Duodenal mucosa (tissue), 2 donors: Measurements from ENCODE around the gene IQSEC2.

Experiments
- H3K27ac ChIP-seq: one replicate; pipeline ENCODE4 v1.7.0; 2013; ENCODE audit warnings: low read depth, low read length
- H3K27me3 ChIP-seq, 2 donors: one replicate each; pipeline ENCODE4 v1.7.0; 2013; ENCODE audit warnings: low read length in 2 of 2, control low read depth in 1 of 2; ENCODE audit not compliant: insufficient read depth in 2 of 2, control insufficient read depth in 1 of 2
- H3K36me3 ChIP-seq, 2 donors: one replicate each; pipeline ENCODE4 v1.7.0; 2013; ENCODE audit warnings: low read length in 2 of 2, control low read depth in 1 of 2; ENCODE audit not compliant: insufficient read depth in 2 of 2, control insufficient read depth in 1 of 2
- H3K4me1 ChIP-seq, 2 donors: one replicate each; pipeline ENCODE4 v1.7.0; 2013; ENCODE audit warnings: low read length in 2 of 2, control low read depth in 1 of 2; ENCODE audit not compliant: insufficient read depth in 2 of 2, control insufficient read depth in 1 of 2
- H3K4me3 ChIP-seq, 2 donors: one replicate each; pipeline ENCODE4 v1.7.0; 2013; ENCODE audit warnings: low read length in 2 of 2, low read depth in 1 of 2
- H3K9ac ChIP-seq, 2 donors: one replicate each; pipeline ENCODE4 v1.7.0; 2013; ENCODE audit warnings: low read length in 2 of 2, low read depth in 1 of 2
- H3K9me3 ChIP-seq, 2 donors: one replicate each; pipeline ENCODE4 v1.7.0; 2013; ENCODE audit warnings: low read length in 2 of 2, control low read depth in 1 of 2; ENCODE audit not compliant: control insufficient read depth in 1 of 2

IQSEC2 gene

DNA sequence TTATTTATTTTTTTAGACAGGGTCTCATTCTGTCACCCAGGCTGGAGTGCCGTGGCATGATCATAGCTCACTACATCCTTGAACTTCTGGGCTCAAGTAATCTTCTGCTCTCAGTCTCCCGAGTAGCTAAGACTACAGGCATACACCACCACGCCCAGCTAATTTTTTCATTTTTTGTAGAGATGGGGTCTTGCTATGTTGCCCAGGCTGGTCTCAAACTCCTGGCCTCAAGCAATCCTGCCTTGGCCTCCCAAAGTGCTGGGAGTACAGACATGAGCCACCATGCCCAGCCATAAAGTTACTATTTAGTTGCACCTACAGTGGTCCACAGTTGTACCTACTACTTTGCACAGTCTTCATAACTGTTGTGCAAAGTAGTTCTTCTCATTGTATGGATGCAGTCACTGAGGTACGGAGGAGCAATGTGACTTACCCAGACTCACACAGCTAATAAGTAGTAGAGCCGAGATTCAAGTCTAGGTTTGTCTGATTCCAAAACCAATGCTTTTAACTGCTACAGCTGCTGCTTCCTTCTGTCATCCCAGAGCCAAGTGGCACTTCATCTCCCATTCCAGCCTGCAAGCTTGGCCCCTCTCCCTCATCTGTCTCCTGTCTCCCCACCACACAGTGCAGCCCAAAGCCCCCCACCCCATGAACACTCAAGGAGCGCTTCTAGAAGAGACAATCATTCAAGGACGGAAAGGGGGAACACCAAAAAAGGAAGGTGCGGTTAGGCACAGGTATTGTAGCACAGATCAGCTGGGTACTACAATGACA lies 24.0 kb upstream of the IQSEC2 start:
- Histone ChIP-seq H3K9ac (no peak overlapping the region), H3K36me3 (no peaks in the 10 kb centered on the region), H3K9me3 (no peaks in the 10 kb centered on the region), H3K27ac (no peak overlapping the region), H3K4me1 (no peaks in the 10 kb centered on the region), H3K4me3 (no peak overlapping the region), H3K27me3 (no peaks in the 10 kb centered on the region)

- Histone ChIP-seq H3K27me3 (no peaks in the 10 kb centered on the region), H3K9ac (no peak overlapping the region), H3K27ac (no peak overlapping the region), H3K9me3 (no peaks in the 10 kb centered on the region), H3K36me3 (no peaks in the 10 kb centered on the region), H3K4me3 (no peak overlapping the region), H3K4me1 (no peaks in the 10 kb centered on the region)
These were observed 21.8 kb upstream of the IQSEC2 start for GRCh38 chrX:53303195-53303594.

DNA sequence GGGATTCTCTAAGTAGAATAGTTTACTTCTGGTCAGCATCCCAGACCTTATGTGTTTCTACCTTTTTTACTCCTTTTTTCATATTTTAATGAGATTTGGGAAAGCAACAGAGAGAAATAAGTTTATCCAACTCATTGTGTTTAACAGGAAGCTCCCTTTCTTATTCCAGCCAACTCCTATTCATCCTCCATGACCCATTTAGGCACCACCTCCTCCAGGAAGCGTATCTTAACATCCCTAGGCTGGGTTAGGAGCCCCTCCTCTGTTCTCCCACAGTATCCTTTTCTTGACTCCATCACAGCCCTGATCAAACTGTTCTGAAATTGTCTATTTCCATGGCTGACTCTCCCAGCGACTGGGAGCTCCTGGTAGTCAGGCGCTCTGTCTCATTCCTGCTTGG lies 18.8 kb upstream of the IQSEC2 start:
- H3K36me3 ChIP-seq: no peaks in the 10 kb centered on the region

GRCh38 chrX:53294024-53294648 lies 12.8 kb upstream of the IQSEC2 start:
- no peak overlapping the region for H3K27ac ChIP-seq
- no peak overlapping the region for H3K4me3 ChIP-seq
- H3K36me3 ChIP-seq: no peaks in the 10 kb centered on the region
- no peaks in the 10 kb centered on the region for H3K4me1 ChIP-seq
- no peak overlapping the region for H3K9ac ChIP-seq
- no peaks in the 10 kb centered on the region for H3K27me3 ChIP-seq
- H3K9me3 ChIP-seq: no peaks in the 10 kb centered on the region

More for the DNA sequence above, 18.8 kb upstream of the IQSEC2 start:
- Histone ChIP-seq H3K9me3 (no peaks in the 10 kb centered on the region), H3K9ac (no peak overlapping the region), H3K4me1 (no peaks in the 10 kb centered on the region), H3K4me3 (no peak overlapping the region), H3K27me3 (no peaks in the 10 kb centered on the region), H3K27ac (no peak overlapping the region)

DNA sequence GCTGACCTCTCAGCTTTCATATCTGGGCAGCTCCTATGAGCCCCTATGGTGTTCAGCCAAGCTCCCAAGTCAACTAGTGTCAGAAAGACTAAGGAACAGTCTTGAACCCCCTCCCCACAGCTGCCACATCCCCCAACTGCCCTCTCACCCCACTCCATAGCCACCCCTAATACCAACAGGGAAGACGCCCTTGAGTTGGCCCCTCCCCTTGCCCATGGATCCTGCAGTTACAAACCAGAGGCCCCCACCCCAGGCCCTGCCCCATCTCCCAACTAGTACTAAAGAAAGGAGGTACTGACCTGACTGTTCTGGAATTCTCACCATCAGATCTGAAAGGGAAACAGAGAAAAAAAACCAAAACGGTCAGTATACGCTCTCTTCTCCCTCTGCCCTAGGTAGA lies 10.2 kb upstream of the IQSEC2 start:
- Histone ChIP-seq H3K4me1 (peaks cover 13 to 17% of the 10 kb centered on the region in 2 donors), H3K27me3 (no peaks in the 10 kb centered on the region), H3K9ac (no peak overlapping the region), H3K27ac (no peak overlapping the region), H3K4me3 (no peak overlapping the region), H3K9me3 (no peaks in the 10 kb centered on the region), H3K36me3 (no peaks in the 10 kb centered on the region)

DNA sequence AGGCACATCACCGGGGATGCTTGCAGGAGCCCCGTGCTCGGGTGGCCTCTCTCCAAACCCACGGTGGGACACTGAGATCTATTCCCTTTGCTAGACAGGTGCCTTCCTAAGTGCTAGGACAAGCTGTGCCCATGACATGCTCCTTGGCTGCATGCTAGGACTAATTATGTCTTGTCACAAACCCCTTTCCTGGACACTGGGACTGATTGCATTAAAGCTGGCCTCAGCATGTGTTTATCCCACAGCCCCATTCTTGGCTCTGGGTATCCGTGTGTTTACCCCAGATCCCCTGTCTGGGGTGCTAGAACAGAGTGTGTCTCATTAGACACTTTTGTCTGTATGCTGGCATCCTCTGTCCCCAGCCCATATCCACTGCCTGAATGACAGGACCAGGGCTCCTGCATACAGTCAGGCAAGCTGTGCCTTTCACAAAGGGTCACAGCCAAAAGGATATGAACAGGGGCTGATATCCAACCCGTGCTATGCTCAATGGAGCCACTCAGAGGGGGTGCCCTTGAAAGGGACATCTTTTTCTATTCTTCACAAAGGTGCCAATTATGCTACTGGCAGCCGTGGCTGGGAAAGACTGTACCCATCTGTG lies 9.2 kb upstream of the IQSEC2 start:
- Histone ChIP-seq H3K27me3 (no peaks in the 10 kb centered on the region), H3K27ac (no peak overlapping the region), H3K4me1 (peaks cover 17 to 22% of the 10 kb centered on the region in 2 donors)

DNA sequence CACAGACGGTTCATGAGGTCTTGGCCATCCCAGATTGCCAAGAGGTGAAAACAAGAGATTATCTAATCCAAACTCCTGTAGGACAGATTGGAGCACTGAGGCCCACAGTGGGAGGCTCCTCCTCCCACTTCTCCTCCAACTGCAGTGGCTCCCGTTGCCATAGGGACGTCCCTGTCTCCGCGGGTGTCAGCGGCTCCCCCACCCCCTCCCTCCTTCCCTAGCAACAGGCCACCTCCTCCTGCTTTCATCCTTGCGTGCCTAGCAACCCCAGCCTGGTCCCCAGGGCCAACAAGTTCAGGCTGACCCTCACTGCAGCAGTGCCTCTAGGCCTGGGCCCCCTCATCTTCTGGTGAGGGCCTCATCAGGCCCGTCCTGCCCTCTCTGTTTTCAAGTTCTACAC lies 6.8 kb upstream of the IQSEC2 start:
- Histone ChIP-seq H3K4me1 (peaks cover 24 to 31% of the 10 kb centered on the region in 2 donors), H3K27me3 (no peaks in the 10 kb centered on the region), H3K9me3 (no peaks in the 10 kb centered on the region), H3K9ac (no peak overlapping the region), H3K27ac (no peak overlapping the region), H3K36me3 (no peaks in the 10 kb centered on the region), H3K4me3 (peak overlapping the region in 1 of 2 donors; percentile 52)

More for the DNA sequence above, 9.2 kb upstream of the IQSEC2 start:
- H3K36me3 ChIP-seq: no peaks in the 10 kb centered on the region
- H3K9ac ChIP-seq: no peak overlapping the region
- H3K4me3 ChIP-seq: no peak overlapping the region
- H3K9me3 ChIP-seq: no peaks in the 10 kb centered on the region

GRCh38 chrX:53287493-53288138 lies 6.2 kb upstream of the IQSEC2 start:
- H3K27me3 ChIP-seq: no peaks in the 10 kb centered on the region
- H3K4me3 ChIP-seq: peak overlapping the region; percentile 45 to 52
- H3K27ac ChIP-seq: peak overlapping the region; percentile 50
- peak overlapping the region in 1 of 2 donors; percentile 10 for H3K9ac ChIP-seq
- H3K4me1 ChIP-seq: peaks cover 24 to 31% of the 10 kb centered on the region in 2 donors
- no peaks in the 10 kb centered on the region for H3K36me3 ChIP-seq
- no peaks in the 10 kb centered on the region for H3K9me3 ChIP-seq

DNA sequence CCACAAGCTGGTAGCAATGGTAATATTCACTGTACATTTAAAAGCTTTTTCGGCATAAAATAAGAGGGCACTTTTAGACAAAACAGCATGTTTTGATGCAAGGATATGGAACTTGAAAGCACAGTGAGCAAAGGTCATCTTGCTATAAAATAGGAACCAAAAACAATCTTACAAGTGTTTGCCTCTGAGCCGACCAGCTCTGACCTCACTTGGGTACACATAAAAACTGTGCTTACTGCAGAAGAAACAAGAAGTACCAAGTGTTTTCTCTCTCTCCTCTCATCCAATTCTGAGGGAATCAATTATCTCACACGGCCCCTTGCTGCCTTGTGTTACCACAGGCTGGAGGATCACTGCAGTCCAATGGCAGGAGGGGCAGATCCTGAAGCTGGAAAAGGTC lies 4.8 kb upstream of the IQSEC2 start:
- no peaks in the 10 kb centered on the region for H3K27me3 ChIP-seq
- H3K4me3 ChIP-seq: no peak overlapping the region
- no peak overlapping the region for H3K9ac ChIP-seq
- no peak overlapping the region for H3K27ac ChIP-seq
- peaks cover 24 to 42% of the 10 kb centered on the region in 2 donors for H3K4me1 ChIP-seq
- no peaks in the 10 kb centered on the region for H3K9me3 ChIP-seq
- H3K36me3 ChIP-seq: no peaks in the 10 kb centered on the region

GRCh38 chrX:53285591-53285990 lies 4.2 kb upstream of the IQSEC2 start:
- Histone ChIP-seq H3K4me1 (peaks cover 24 to 42% of the 10 kb centered on the region in 2 donors), H3K9ac (no peak overlapping the region), H3K9me3 (no peaks in the 10 kb centered on the region), H3K4me3 (no peak overlapping the region), H3K27ac (no peak overlapping the region), H3K27me3 (no peaks in the 10 kb centered on the region), H3K36me3 (no peaks in the 10 kb centered on the region)
